T-helper 2 cell treated with Interferon-gamma antibody and Interleukin-4, amounts not matched to agents 5 μg/mL and 100 μg/mL, for 36 hours (primary cell): ENCODE results near the gene SRSF11.
A peak's percentile ranks its signal among the peaks of the same experiment; 100 is the strongest.

Experiments
- DNase-seq: peaks from one replicate; pipeline ENCODE4 v3.0.0; 2021; ENCODE audit warnings: low spot score
- H3K27ac Mint-ChIP-seq: one replicate; pipeline ENCODE4 v1.8.0; 2021; ENCODE audit warnings: mild to moderate bottlenecking, mixed read lengths
- H3K27me3 Mint-ChIP-seq: one replicate; pipeline ENCODE4 v1.8.0; 2021; ENCODE audit warnings: low read depth, mixed read lengths
- H3K36me3 Mint-ChIP-seq: one replicate; pipeline ENCODE4 v1.8.0; 2021; ENCODE audit warnings: low read depth, mixed read lengths
- H3K4me1 Mint-ChIP-seq: one replicate; pipeline ENCODE4 v1.8.0; 2021; ENCODE audit warnings: low read depth, mixed read lengths
- H3K4me3 Mint-ChIP-seq: one replicate; pipeline ENCODE4 v1.8.0; 2022; ENCODE audit warnings: mild to moderate bottlenecking, moderate library complexity, mixed read lengths
- H3K9me3 Mint-ChIP-seq: one replicate; pipeline ENCODE4 v1.8.0; 2021; ENCODE audit warnings: mixed read lengths

SRSF11 gene

GRCh38 chr1:70239940-70240339, 18.8 kb downstream of the SRSF11 start:
- DNase-seq = no peak
- Mint-ChIP-seq H3K4me3 (no peak overlapping the region), H3K36me3 (peaks cover 59% of the 10 kb centered on the region), H3K9me3 (no peaks in the 10 kb centered on the region), H3K27me3 (no peaks in the 10 kb centered on the region), H3K27ac (no peak overlapping the region), H3K4me1 (peaks cover 5% of the 10 kb centered on the region)

GRCh38 chr1:70247122-70247521, 25.9 kb downstream of the SRSF11 start:
- no peak overlapping the region for H3K4me3 Mint-ChIP-seq
- no peak overlapping the region for H3K27ac Mint-ChIP-seq
- no peak for DNase-seq
- H3K36me3 Mint-ChIP-seq = peaks cover 80% of the 10 kb centered on the region
- peaks cover 22% of the 10 kb centered on the region for H3K4me1 Mint-ChIP-seq
- no peaks in the 10 kb centered on the region for H3K9me3 Mint-ChIP-seq
- H3K27me3 Mint-ChIP-seq = no peaks in the 10 kb centered on the region

- peak overlapping the region; percentile 71 for H3K27ac Mint-ChIP-seq
- peaks cover 22% of the 10 kb centered on the region for H3K4me1 Mint-ChIP-seq
- H3K36me3 Mint-ChIP-seq = peaks cover 78% of the 10 kb centered on the region
- H3K4me3 Mint-ChIP-seq = no peak overlapping the region
- DNase-seq = no peak
- H3K27me3 Mint-ChIP-seq = no peaks in the 10 kb centered on the region
- no peaks in the 10 kb centered on the region for H3K9me3 Mint-ChIP-seq
Measured at GRCh38 chr1:70247768-70248167, 26.6 kb downstream of the SRSF11 start.

- Mint-ChIP-seq H3K4me1 (peaks cover 22% of the 10 kb centered on the region), H3K9me3 (no peaks in the 10 kb centered on the region), H3K27ac (no peak overlapping the region), H3K27me3 (no peaks in the 10 kb centered on the region), H3K4me3 (no peak overlapping the region), H3K36me3 (peaks cover 71% of the 10 kb centered on the region)
- no peak for DNase-seq
Measured at GRCh38 chr1:70248729-70249128, 27.5 kb downstream of the SRSF11 start.

GRCh38 chr1:70256664-70257063, 35.5 kb downstream of the SRSF11 start:
- Mint-ChIP-seq H3K9me3 (no peaks in the 10 kb centered on the region), H3K4me3 (no peak overlapping the region), H3K27ac (no peak overlapping the region), H3K4me1 (no peaks in the 10 kb centered on the region), H3K36me3 (peaks cover 13% of the 10 kb centered on the region), H3K27me3 (no peaks in the 10 kb centered on the region)
- DNase-seq = no peak

- H3K9me3 Mint-ChIP-seq = peaks cover 3% of the 10 kb centered on the region
- H3K27me3 Mint-ChIP-seq = no peaks in the 10 kb centered on the region
- DNase-seq = no peak
- peaks cover 45% of the 10 kb centered on the region for H3K36me3 Mint-ChIP-seq
- no peaks in the 10 kb centered on the region for H3K4me1 Mint-ChIP-seq
- H3K4me3 Mint-ChIP-seq = no peak overlapping the region
- H3K27ac Mint-ChIP-seq = peak overlapping the region; percentile 7
Measured at GRCh38 chr1:70264839-70265238, 43.7 kb downstream of the SRSF11 start.

GRCh38 chr1:70265946-70266345, 44.8 kb downstream of the SRSF11 start:
- H3K9me3 Mint-ChIP-seq = peaks cover 3% of the 10 kb centered on the region

GRCh38 chr1:70277875-70278274, 56.7 kb downstream of the SRSF11 start:
- Mint-ChIP-seq H3K9me3 (no peaks in the 10 kb centered on the region), H3K4me1 (peaks cover 3% of the 10 kb centered on the region), H3K36me3 (peaks cover 18% of the 10 kb centered on the region), H3K27ac (no peak overlapping the region), H3K27me3 (no peaks in the 10 kb centered on the region), H3K4me3 (no peak overlapping the region)
- DNase-seq = no peak

More at GRCh38 chr1:70265946-70266345, 44.8 kb downstream of the SRSF11 start:
- Mint-ChIP-seq H3K36me3 (peaks cover 44% of the 10 kb centered on the region), H3K27ac (no peak overlapping the region), H3K27me3 (no peaks in the 10 kb centered on the region), H3K4me3 (no peak overlapping the region), H3K4me1 (no peaks in the 10 kb centered on the region)
- no peak for DNase-seq

- peaks cover 11% of the 10 kb centered on the region for H3K36me3 Mint-ChIP-seq
- no peak overlapping the region for H3K4me3 Mint-ChIP-seq
- H3K4me1 Mint-ChIP-seq = peaks cover 3% of the 10 kb centered on the region
- H3K9me3 Mint-ChIP-seq = no peaks in the 10 kb centered on the region
- H3K27me3 Mint-ChIP-seq = no peaks in the 10 kb centered on the region
- H3K27ac Mint-ChIP-seq = no peak overlapping the region
- DNase-seq = no peak
Measured at GRCh38 chr1:70278710-70279109, 57.5 kb downstream of the SRSF11 start.

GRCh38 chr1:70284366-70284765, 63.2 kb downstream of the SRSF11 start:
- H3K27ac Mint-ChIP-seq = no peak overlapping the region
- H3K4me1 Mint-ChIP-seq = no peaks in the 10 kb centered on the region
- no peak for DNase-seq
- H3K9me3 Mint-ChIP-seq = no peaks in the 10 kb centered on the region
- H3K4me3 Mint-ChIP-seq = no peak overlapping the region
- peaks cover 15% of the 10 kb centered on the region for H3K36me3 Mint-ChIP-seq
- no peaks in the 10 kb centered on the region for H3K27me3 Mint-ChIP-seq

GRCh38 chr1:70286453-70286852, 65.3 kb downstream of the SRSF11 start:
- Mint-ChIP-seq H3K27me3 (no peaks in the 10 kb centered on the region), H3K4me1 (no peaks in the 10 kb centered on the region)
- no peak for DNase-seq

GRCh38 chr1:70288166-70288565, 67.0 kb downstream of the SRSF11 start:
- Mint-ChIP-seq H3K9me3 (no peaks in the 10 kb centered on the region), H3K27ac (no peak overlapping the region), H3K27me3 (no peaks in the 10 kb centered on the region), H3K4me3 (no peak overlapping the region), H3K36me3 (peaks cover 19% of the 10 kb centered on the region), H3K4me1 (peaks cover under 1% of the 10 kb centered on the region)
- DNase-seq = no peak

More at GRCh38 chr1:70286453-70286852, 65.3 kb downstream of the SRSF11 start:
- H3K4me3 Mint-ChIP-seq = no peak overlapping the region
- H3K9me3 Mint-ChIP-seq = no peaks in the 10 kb centered on the region
- H3K27ac Mint-ChIP-seq = no peak overlapping the region
- H3K36me3 Mint-ChIP-seq = peaks cover 14% of the 10 kb centered on the region

- peaks cover 3% of the 10 kb centered on the region for H3K4me1 Mint-ChIP-seq
- no peak for DNase-seq
- peaks cover 21% of the 10 kb centered on the region for H3K36me3 Mint-ChIP-seq
- H3K27ac Mint-ChIP-seq = no peak overlapping the region
- H3K27me3 Mint-ChIP-seq = no peaks in the 10 kb centered on the region
- no peaks in the 10 kb centered on the region for H3K9me3 Mint-ChIP-seq
- H3K4me3 Mint-ChIP-seq = no peak overlapping the region
Measured at GRCh38 chr1:70290218-70290617, 69.0 kb downstream of the SRSF11 start.

GRCh38 chr1:70293186-70293843, 72.1 kb downstream of the SRSF11 start:
- Mint-ChIP-seq H3K27me3 (no peaks in the 10 kb centered on the region), H3K36me3 (peaks cover 25% of the 10 kb centered on the region), H3K4me1 (peaks cover 3% of the 10 kb centered on the region), H3K27ac (no peak overlapping the region), H3K4me3 (no peak overlapping the region), H3K9me3 (no peaks in the 10 kb centered on the region)
- DNase-seq = no peak

- Mint-ChIP-seq H3K9me3 (no peaks in the 10 kb centered on the region), H3K27me3 (no peaks in the 10 kb centered on the region), H3K36me3 (peaks cover 31% of the 10 kb centered on the region), H3K27ac (no peak overlapping the region), H3K4me1 (peaks cover 3% of the 10 kb centered on the region), H3K4me3 (no peak overlapping the region)
- DNase-seq = no peak
Measured at GRCh38 chr1:70295749-70296148, 74.6 kb downstream of the SRSF11 start.
